Vagina (tissue), 2 donors: Measurements from ENCODE around the gene PRELID3B. TPM values are rescaled to one million over a fixed set of nuclear protein-coding genes. Genes with fewer than 3 reads are reported as not detected.

ENCODE experiments used
- DNase-seq, 2 donors: peaks; one replicate each; pipeline ENCODE4 v3.0.0-alpha.2; 2017; ENCODE audit errors: extremely low spot score in 2 of 2
- H3K27ac ChIP-seq: fragments of 200-600 bp; sonication (generic); one replicate; pipeline ENCODE4 v1.5.1; 2019
- H3K27me3 ChIP-seq: fragments of 200-600 bp; sonication (generic); one replicate; pipeline ENCODE4 v1.5.1; 2019
- H3K36me3 ChIP-seq, 2 donors: fragments of 200-600 bp; sonication (generic); one replicate each; pipeline ENCODE4 v1.5.1; 2017 to 2019
- H3K4me1 ChIP-seq: fragments of 200-600 bp; sonication (generic); one replicate; pipeline ENCODE4 v1.5.1; 2019
- H3K4me3 ChIP-seq, 2 donors: fragments of 200-600 bp; sonication (generic); 1 replicate in 1 of 2; 2 replicates in 1 of 2; pipeline ENCODE4 v1.5.1; 2016 to 2019
- H3K9me3 ChIP-seq: fragments of 200-600 bp; sonication (generic); one replicate; pipeline ENCODE4 v1.5.1; 2019
- POLR2A ChIP-seq, 2 donors: fragments of 450-650 bp; IDR thresholded peaks; one replicate each; pipeline ENCODE4 v1.6.1; 2017; ENCODE audit warnings: antibody characterized with exemption in 2 of 2, mild to moderate bottlenecking in 2 of 2, moderate library complexity in 2 of 2
- POLR2AphosphoS5 ChIP-seq, 2 donors: sonication (generic); formaldehyde crosslinking; IDR thresholded peaks; one replicate each; pipeline ENCODE4 v1.9.0; 2017; ENCODE audit warnings: antibody characterized with exemption in 2 of 2, mild to moderate bottlenecking in 2 of 2, low read depth in 1 of 2; ENCODE audit not compliant: insufficient read depth in 1 of 2
- intact Hi-C: fragments of 100-400 bp; cut with DNase I; formaldehyde crosslinking; loops from one replicate; pipeline ENCODE4 v1.15.1; 2023
- total RNA-seq: library from RNA; depleted of rRNA; stranded (reverse); fragments of >200 nt; gene quantifications from one replicate; pipeline ENCODE4 v1.2.3, GENCODE V29; 2016
- TF ChIP-seq, protein P1 (sequence below), 3 experiments: fragments of 450-650 bp in 2 of 3; fragments of 200-600 bp in 1 of 3; sonication (generic) in 1 of 3; IDR thresholded peaks; one replicate each; pipeline ENCODE4 v1.5.1; 2017 to 2019; ENCODE audit warnings: antibody characterized with exemption in 3 of 3, mild to moderate bottlenecking in 2 of 3, moderate library complexity in 2 of 3

Gene PRELID3B
- total RNA-seq, 1 donor from 2014 or later: 73.4 TPM

- TF ChIP-seq, protein P1, sequence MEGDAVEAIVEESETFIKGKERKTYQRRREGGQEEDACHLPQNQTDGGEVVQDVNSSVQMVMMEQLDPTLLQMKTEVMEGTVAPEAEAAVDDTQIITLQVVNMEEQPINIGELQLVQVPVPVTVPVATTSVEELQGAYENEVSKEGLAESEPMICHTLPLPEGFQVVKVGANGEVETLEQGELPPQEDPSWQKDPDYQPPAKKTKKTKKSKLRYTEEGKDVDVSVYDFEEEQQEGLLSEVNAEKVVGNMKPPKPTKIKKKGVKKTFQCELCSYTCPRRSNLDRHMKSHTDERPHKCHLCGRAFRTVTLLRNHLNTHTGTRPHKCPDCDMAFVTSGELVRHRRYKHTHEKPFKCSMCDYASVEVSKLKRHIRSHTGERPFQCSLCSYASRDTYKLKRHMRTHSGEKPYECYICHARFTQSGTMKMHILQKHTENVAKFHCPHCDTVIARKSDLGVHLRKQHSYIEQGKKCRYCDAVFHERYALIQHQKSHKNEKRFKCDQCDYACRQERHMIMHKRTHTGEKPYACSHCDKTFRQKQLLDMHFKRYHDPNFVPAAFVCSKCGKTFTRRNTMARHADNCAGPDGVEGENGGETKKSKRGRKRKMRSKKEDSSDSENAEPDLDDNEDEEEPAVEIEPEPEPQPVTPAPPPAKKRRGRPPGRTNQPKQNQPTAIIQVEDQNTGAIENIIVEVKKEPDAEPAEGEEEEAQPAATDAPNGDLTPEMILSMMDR (IDR thresholded peaks at IDR 0.05): no peak
- no peak for TF ChIP-seq POLR2AphosphoS5 (IDR thresholded peaks at IDR 0.05; ENCODE audit: insufficient read depth in 1 of 2, low read depth in 1 of 2)
- intact Hi-C loops: no loop called here
Observed at GRCh38 chr20:59051666-59052185, 9.1 kb upstream of the PRELID3B start.

GRCh38 chr20:59050437-59050836 lies 7.9 kb upstream of the PRELID3B start:
- H3K4me3 ChIP-seq: no peak overlapping the region
- no peaks in the 10 kb centered on the region for H3K9me3 ChIP-seq
- no peaks in the 10 kb centered on the region for H3K36me3 ChIP-seq
- intact Hi-C loops: no loop called here
- DNase-seq: no peak
- no peaks in the 10 kb centered on the region for H3K4me1 ChIP-seq
- no peak overlapping the region for H3K27ac ChIP-seq
- no peaks in the 10 kb centered on the region for H3K27me3 ChIP-seq
- TF ChIP-seq, protein P1 (IDR thresholded peaks at IDR 0.05): no peak
- TF ChIP-seq POLR2AphosphoS5 (IDR thresholded peaks at IDR 0.05; ENCODE audit: insufficient read depth in 1 of 2, low read depth in 1 of 2) (no peak), POLR2A (IDR thresholded peaks at IDR 0.05) (no peak)

More at GRCh38 chr20:59051666-59052185, 9.1 kb upstream of the PRELID3B start:
- no peaks in the 10 kb centered on the region for H3K4me1 ChIP-seq
- H3K4me3 ChIP-seq: no peak overlapping the region
- H3K36me3 ChIP-seq: no peaks in the 10 kb centered on the region
- H3K9me3 ChIP-seq: no peaks in the 10 kb centered on the region
- H3K27ac ChIP-seq: no peak overlapping the region
- H3K27me3 ChIP-seq: no peaks in the 10 kb centered on the region
- no peak for DNase-seq

- intact Hi-C loops: no loop called here
- H3K27ac ChIP-seq: no peak overlapping the region
Observed at GRCh38 chr20:59048681-59049030, 6.1 kb upstream of the PRELID3B start.

DNA sequence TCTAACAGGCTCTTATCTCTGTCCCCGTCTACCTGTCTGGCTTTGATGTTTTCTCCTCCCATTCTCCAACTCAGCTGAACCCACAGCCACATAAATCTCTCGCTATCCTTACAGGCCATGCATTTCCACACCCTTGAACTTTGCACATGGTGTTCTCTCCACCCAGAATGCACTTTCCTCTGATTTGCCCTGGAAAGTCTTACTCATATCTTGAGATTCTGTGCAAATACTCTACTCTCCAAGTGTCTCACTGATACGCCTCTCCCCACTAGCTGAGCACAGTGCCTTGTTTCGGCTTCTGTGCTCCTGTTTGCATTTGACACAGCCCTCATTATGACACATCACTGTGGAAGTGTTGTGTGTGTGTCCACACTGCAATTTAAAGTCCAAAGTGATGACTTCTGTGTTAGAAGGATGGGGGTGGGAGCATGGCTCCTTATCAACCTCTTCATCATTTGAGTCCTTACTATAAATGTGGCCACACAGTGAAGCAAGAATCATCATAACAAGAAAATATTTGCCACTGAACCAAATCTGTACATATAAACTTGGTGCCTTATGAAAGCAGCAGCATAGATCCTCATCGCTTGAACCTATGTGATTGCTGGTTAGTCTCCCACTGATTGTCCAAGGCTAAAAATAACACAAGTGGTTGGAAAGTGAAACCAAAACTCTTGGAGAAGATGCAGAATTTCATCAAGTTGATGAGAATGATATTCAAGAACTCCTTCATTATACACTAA lies 5.5 kb upstream of the PRELID3B start:
- H3K4me1 ChIP-seq: peaks cover 7% of the 10 kb centered on the region
- H3K36me3 ChIP-seq: no peaks in the 10 kb centered on the region
- DNase-seq: no peak
- no peaks in the 10 kb centered on the region for H3K27me3 ChIP-seq
- no peak overlapping the region for H3K27ac ChIP-seq
- no peak overlapping the region for H3K4me3 ChIP-seq
- H3K9me3 ChIP-seq: no peaks in the 10 kb centered on the region
- intact Hi-C loops: no loop called here
- TF ChIP-seq, protein P1 (IDR thresholded peaks at IDR 0.05): no peak
- TF ChIP-seq POLR2A (IDR thresholded peaks at IDR 0.05): no peak

More at GRCh38 chr20:59048681-59049030, 6.1 kb upstream of the PRELID3B start:
- Histone ChIP-seq H3K4me1 (peaks cover 1% of the 10 kb centered on the region), H3K27me3 (no peaks in the 10 kb centered on the region), H3K4me3 (no peak overlapping the region), H3K9me3 (no peaks in the 10 kb centered on the region), H3K36me3 (no peaks in the 10 kb centered on the region)
- no peak for DNase-seq
- TF ChIP-seq POLR2A (IDR thresholded peaks at IDR 0.05): no peak
- TF ChIP-seq POLR2AphosphoS5 (IDR thresholded peaks at IDR 0.05; ENCODE audit: insufficient read depth in 1 of 2, low read depth in 1 of 2): no peak
- TF ChIP-seq, protein P1 (IDR thresholded peaks at IDR 0.05): no peak

GRCh38 chr20:59046862-59047261 lies 4.3 kb upstream of the PRELID3B start:
- no peak for DNase-seq
- no peak overlapping the region for H3K27ac ChIP-seq
- H3K36me3 ChIP-seq: no peaks in the 10 kb centered on the region
- H3K4me3 ChIP-seq: no peak overlapping the region
- no peaks in the 10 kb centered on the region for H3K9me3 ChIP-seq
- TF ChIP-seq POLR2A (IDR thresholded peaks at IDR 0.05) (no peak), POLR2AphosphoS5 (IDR thresholded peaks at IDR 0.05; ENCODE audit: insufficient read depth in 1 of 2, low read depth in 1 of 2) (no peak)
- TF ChIP-seq, protein P1 (IDR thresholded peaks at IDR 0.05): no peak
- H3K4me1 ChIP-seq: peaks cover 11% of the 10 kb centered on the region
- intact Hi-C loops: no loop called here
- no peaks in the 10 kb centered on the region for H3K27me3 ChIP-seq
